SK-N-SH (cell line): ENCODE data around the gene ATP13A4.

Experiments used
- CHD2 ChIP-seq: fragments of 150-350 bp; IDR thresholded peaks from 2 replicates; pipeline ENCODE4 v1.6.1; 2018; ENCODE audit warnings: low read length; ENCODE audit not compliant: partially characterized antibody
- CTCF ChIP-seq: fragments of 200-600 bp; sonication (generic); IDR thresholded peaks from 2 replicates; pipeline ENCODE4 v1.6.1; 2017; ENCODE audit warnings: antibody characterized with exemption, mild to moderate bottlenecking, moderate library complexity
- FOXJ3 ChIP-seq: sonication (generic); formaldehyde crosslinking; IDR thresholded peaks from 2 replicates; pipeline ENCODE4 v1.5.1; 2020; ENCODE audit warnings: mild to moderate bottlenecking, missing genetic modification reagents
- GABPA ChIP-seq: IDR thresholded peaks from 2 replicates; pipeline ENCODE4 v1.4.0; 2012; ENCODE audit warnings: low read depth, mild to moderate bottlenecking
- NRF1 ChIP-seq: IDR thresholded peaks from 2 replicates; pipeline ENCODE4 v1.6.1; 2012; ENCODE audit warnings: low read depth, mild to moderate bottlenecking, low read length
- POLR2AphosphoS5 ChIP-seq: IDR thresholded peaks from 2 replicates; pipeline ENCODE4 v1.6.1; 2012; ENCODE audit warnings: low read depth, low read length
- RCOR1 ChIP-seq: fragments of 150-350 bp; IDR thresholded peaks from 2 replicates; pipeline ENCODE4 v1.6.1; 2017; ENCODE audit warnings: antibody characterized with exemption, low read length
- RFX5 ChIP-seq: IDR thresholded peaks from 2 replicates; pipeline ENCODE4 v1.6.1; 2012; ENCODE audit warnings: mild to moderate bottlenecking, improper control_type of control experiment, low read length
- TF ChIP-seq, protein P1 (sequence below): IDR thresholded peaks from 2 replicates; pipeline ENCODE4 v1.4.0; 2012; ENCODE audit warnings: low read depth
- TF ChIP-seq, protein P2 (sequence below): IDR thresholded peaks from 2 replicates; pipeline ENCODE4 v1.6.1; 2012; ENCODE audit warnings: mild to moderate bottlenecking, low read depth, low read length, moderate library complexity

GRCh38 chr3:193593668-193594030 is 39.0 kb upstream of the ATP13A4 start:
- TF ChIP-seq POLR2AphosphoS5 (no peak), GABPA (no peak), NRF1 (no peak), CHD2 (no peak), CTCF (no peak), RFX5 (no peak), RCOR1 (no peak), FOXJ3 (CRISPR knock-in tag) (no peak)
- TF ChIP-seq, protein P1, sequence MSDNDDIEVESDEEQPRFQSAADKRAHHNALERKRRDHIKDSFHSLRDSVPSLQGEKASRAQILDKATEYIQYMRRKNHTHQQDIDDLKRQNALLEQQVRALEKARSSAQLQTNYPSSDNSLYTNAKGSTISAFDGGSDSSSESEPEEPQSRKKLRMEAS: no peak
- TF ChIP-seq, protein P2, sequence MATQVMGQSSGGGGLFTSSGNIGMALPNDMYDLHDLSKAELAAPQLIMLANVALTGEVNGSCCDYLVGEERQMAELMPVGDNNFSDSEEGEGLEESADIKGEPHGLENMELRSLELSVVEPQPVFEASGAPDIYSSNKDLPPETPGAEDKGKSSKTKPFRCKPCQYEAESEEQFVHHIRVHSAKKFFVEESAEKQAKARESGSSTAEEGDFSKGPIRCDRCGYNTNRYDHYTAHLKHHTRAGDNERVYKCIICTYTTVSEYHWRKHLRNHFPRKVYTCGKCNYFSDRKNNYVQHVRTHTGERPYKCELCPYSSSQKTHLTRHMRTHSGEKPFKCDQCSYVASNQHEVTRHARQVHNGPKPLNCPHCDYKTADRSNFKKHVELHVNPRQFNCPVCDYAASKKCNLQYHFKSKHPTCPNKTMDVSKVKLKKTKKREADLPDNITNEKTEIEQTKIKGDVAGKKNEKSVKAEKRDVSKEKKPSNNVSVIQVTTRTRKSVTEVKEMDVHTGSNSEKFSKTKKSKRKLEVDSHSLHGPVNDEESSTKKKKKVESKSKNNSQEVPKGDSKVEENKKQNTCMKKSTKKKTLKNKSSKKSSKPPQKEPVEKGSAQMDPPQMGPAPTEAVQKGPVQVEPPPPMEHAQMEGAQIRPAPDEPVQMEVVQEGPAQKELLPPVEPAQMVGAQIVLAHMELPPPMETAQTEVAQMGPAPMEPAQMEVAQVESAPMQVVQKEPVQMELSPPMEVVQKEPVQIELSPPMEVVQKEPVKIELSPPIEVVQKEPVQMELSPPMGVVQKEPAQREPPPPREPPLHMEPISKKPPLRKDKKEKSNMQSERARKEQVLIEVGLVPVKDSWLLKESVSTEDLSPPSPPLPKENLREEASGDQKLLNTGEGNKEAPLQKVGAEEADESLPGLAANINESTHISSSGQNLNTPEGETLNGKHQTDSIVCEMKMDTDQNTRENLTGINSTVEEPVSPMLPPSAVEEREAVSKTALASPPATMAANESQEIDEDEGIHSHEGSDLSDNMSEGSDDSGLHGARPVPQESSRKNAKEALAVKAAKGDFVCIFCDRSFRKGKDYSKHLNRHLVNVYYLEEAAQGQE: no peak
